ENCODE measurements around the gene VGLL4. TPM values are rescaled to one million over a fixed set of nuclear protein-coding genes. Genes with fewer than 3 reads are reported as not detected.

Gene VGLL4
- total RNA-seq, 4 donors from 2014 or later: 41.3 to 54.7 (median 49.5) TPM

GRCh38 chr3:11566478-11566877 is 77.2 kb downstream of the VGLL4 start:
- ATAC-seq (ENCODE audit: low FRiP score) (no peak), DNase-seq (ENCODE audit: low spot score) (no peak)
- TF ChIP-seq CTCF (IDR thresholded peaks at IDR 0.05): no peak

GRCh38 chr3:11565932-11566331 is 77.8 kb downstream of the VGLL4 start:
- ATAC-seq (ENCODE audit: low FRiP score) (no peak), DNase-seq (ENCODE audit: low spot score) (no peak)
- TF ChIP-seq CTCF (IDR thresholded peaks at IDR 0.05): no peak

GRCh38 chr3:11565492-11565891 is 78.2 kb downstream of the VGLL4 start:
- TF ChIP-seq CTCF (IDR thresholded peaks at IDR 0.05): no peak
- ATAC-seq (ENCODE audit: low FRiP score) (no peak), DNase-seq (ENCODE audit: low spot score) (no peak)

GRCh38 chr3:11565072-11565471 is 78.6 kb downstream of the VGLL4 start:
- ATAC-seq (ENCODE audit: low FRiP score) (no peak), DNase-seq (ENCODE audit: low spot score) (no peak)
- no peak for TF ChIP-seq CTCF (IDR thresholded peaks at IDR 0.05)

- TF ChIP-seq CTCF (IDR thresholded peaks at IDR 0.05): no peak
- DNase-seq (ENCODE audit: low spot score) (no peak), ATAC-seq (ENCODE audit: low FRiP score) (no peak)
These were observed 79.1 kb downstream of the VGLL4 start for GRCh38 chr3:11564577-11565001.

- no peak for TF ChIP-seq CTCF (IDR thresholded peaks at IDR 0.05)
- ATAC-seq (ENCODE audit: low FRiP score) (no peak), DNase-seq (ENCODE audit: low spot score) (no peak)
These were observed 79.9 kb downstream of the VGLL4 start for GRCh38 chr3:11563865-11564185.

- DNase-seq (ENCODE audit: low spot score) (no peak), ATAC-seq (ENCODE audit: low FRiP score) (no peak)
- TF ChIP-seq CTCF (IDR thresholded peaks at IDR 0.05): no peak
These were observed 80.4 kb downstream of the VGLL4 start for GRCh38 chr3:11563159-11563864.

Data from omental fat pad (tissue), 4 donors.